COR-L47 (cell line): ENCODE results near the gene DZIP1.
"Not testable (repeated sequence)": the region's sequence is repeated elsewhere in the genome, so short reads cannot be mapped to it uniquely, and the experiment has no call there.

Experiments used
- DNase-seq: peaks from one replicate; lab custom pipeline; 2025; lab: John Stamatoyannopoulos, UW

DZIP1 gene

DNA sequence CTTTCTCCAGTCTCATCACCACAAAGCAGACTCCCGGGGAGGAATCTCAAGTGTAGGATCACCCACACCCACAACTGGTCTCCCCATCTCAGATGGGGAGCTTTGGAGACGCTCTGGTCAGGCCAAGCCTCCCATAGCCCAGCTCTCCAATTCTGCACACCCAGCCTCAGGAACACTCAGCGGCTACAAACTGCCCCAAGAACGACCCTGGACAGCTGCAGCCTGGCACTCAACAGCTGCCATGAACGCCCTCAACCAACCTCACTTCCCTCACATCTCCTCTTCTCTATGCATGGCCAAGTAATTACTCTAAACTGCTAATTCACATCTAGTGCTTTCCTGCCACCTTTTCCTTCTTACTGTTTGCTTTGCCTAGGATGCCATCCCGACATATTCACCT is 42.6 kb downstream of the DZIP1 start:
- DNase-seq = no peak

DNA sequence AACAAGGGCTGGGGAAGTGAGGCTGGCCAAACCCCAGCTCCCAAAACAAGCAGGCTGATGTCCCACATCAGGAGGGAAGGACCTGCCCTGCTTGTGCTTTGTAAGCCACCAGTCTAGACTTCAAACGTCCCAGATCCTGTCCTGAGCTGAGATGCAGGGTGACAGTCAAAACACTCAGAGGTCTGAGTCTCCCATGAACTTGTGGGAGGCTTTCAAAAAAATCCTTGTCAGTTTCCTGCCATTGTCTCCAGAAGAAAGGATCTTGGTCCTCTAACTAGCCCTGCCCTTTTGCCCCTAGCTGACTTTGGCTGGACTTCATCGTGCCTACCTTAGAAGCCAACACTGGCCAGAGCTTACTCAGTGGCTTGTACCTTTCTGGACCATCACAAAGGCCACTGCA is 43.3 kb downstream of the DZIP1 start:
- no peak for DNase-seq

DNA sequence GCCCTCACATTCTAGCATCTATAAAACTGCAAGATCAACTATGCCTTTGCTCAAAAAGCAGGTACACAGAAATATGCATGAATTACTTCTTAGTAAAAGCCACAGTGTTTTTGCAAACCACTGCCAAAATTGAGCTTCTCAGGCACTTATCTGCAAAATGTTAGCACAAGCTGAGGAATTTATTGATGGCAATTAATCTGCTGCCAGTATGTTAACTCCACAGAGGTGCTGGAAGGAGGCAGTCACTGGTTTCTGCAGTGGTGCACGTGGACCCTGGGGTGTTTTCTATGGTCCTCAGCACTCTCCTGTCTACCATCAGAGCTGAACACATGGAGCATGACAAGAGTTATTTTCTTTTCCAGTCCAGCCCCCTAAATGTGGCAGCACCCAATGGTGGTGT is 47.8 kb downstream of the DZIP1 start:
- no peak for DNase-seq

DNA sequence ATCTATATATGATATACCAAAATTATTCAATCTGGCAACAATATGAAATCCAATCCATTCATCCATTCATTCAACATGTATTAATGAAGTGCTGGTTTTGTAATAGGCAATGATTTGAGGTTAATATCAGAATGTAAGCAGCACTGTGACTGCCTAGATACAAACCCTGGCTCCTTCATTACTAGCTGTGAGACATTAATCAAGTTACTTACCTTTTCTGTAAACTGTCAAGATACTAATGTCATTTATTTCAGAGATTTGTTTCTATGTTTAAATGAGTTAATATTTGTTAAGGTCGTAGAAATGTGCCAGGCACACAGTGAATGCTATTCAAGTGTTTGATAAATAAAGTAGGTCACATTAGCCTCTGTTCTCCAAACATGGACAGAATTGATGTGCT is 51.0 kb downstream of the DZIP1 start:
- DNase-seq = no peak

DNA sequence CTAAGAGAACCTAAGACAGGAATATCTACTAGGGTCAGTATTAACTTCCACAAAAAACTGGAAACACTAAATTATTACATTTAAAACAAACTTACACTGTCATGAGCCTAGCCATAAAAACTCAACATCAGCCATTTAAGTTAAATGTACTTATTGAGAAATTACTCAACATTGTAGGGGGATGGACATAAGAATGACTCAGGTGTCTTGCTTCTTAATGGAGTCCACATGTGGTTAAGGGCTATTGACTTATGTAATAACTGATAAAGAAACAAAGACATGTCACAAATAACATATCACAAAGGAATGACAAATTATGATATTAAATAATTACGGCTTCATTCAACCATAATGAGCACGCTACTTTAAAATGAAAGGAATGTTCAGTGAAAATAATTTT is 55.8 kb downstream of the DZIP1 start:
- no peak for DNase-seq

DNA sequence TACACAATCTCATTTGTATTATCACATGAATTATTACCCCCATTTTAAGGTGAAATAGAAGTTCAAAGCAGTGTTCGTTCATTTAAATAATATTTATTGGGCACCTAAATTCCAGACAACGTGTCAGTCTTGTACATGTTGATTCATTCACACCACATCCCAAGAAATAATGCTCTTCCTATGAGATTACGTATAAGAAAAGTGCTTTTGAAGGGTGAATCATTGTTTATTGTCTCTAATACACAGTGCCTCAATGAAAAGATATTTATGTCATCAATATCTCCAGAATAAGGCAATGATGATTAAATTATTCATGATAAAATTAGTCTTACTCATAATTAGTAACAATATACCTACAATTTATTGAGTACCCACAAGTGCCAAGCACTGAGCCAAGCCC is 56.4 kb downstream of the DZIP1 start:
- no peak for DNase-seq

DNA sequence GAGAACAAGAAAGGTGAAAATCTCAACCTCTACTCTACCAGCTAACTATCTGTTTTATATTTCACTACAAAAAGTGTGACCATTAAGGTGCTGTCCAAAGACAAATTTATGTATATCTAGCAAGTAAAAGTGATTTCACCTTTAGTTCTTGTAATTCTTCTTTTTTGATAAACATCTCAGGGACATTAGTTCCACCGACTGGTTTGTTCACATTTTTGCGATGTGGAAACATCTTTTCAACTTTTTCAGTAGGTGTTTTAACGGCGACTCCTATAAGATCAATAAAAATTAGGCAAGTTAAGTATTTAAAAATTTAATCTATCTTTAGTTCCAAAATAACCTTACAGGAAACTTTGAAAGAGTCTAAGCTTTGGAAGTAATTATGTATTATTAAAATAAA is 58.6 kb downstream of the DZIP1 start:
- DNase-seq = no peak

DNA sequence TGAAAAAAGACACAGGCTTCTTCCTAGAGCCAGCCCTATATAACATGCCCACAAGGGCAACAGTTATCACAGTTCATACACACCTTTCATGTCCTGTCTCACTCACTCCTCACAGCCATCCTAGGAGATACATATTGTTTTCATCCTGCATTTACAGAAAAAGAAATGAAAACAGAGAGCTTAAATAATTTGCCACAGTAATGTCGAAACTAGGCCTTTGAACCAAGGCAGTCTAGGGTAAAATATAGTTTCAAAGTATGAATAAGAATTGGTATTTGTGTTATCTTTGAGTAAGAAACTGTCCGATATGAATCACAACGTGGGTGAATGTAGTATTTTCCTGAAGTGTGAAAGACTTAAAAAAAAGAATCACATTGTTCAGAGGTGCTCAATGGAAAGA is 65.2 kb downstream of the DZIP1 start:
- DNase-seq = no peak

DNA sequence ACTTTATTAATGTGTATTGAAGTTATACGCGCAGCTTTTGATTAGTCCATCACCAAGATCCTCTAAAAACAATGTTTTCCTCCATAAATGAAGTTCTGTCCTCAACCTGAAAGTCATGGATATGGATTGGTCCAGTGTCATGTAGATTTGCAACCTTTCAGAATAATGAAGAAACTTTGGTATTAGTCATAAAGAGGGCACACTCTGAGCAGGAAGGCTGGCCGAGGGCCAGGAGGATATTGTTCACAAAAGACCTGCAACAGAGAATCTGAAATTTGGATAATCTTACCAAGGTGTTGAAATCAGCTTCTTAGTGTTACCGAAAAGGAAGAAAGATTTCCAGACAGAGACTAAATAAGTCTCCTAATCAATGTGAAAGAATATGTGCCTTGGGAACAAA is 71.3 kb downstream of the DZIP1 start:
- DNase-seq = no peak

DNA sequence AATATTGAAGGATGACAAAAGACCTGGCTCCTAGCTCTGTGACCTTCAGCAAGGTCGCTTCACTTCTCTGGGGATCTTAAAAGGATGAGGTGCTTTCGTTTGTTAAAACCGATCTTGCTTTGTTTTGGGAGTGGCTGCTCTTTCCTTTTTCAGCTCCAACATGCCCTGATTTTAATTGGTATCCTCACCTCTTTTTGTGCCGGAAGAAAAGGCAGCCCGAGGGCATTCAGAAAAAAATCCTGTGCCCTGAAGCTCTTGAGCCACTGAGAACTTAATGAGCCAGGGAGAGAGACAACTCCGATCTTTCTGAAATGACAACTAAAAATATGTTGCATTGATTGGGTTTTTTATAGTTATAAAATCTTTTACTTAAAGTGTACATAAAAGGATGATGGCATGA is 72.6 kb downstream of the DZIP1 start:
- DNase-seq = no peak

DNA sequence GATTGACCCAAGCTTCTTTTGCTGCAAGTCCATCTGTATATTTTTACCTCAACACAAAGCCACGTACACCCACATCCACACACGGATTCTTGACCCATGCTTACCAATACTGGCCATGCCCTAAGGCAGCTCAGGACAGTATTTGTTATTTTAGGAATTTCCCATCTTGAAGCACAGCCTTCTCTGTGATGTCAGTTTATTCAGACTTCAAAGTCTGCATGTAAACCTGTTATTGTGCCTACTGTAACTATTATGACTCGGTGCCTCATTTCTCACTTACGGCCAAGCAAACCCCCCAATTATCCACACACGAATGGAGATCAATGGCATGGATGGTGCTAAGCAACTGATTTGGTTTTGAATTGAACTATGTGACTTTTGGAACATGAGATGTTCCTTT is 74.5 kb downstream of the DZIP1 start:
- DNase-seq = no peak

DNA sequence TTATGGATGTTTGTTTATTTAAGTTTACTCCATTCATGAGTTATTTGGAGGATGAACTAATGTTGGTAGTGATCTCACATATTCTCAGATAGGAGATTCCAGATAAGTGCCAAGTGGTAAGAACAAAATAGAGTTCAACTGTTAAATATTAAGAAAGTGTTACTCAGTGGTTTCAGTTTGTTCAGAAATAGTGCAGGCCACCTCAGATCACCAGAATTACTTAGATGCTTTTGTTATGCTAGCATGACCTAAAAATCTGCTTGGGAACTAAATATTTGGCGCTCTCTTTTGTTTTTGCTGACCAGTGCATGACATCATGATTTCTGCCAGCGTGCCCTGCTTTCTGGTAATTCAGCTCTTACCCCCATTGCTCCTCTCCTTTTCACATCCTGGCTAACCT is 76.4 kb downstream of the DZIP1 start:
- no peak for DNase-seq

DNA sequence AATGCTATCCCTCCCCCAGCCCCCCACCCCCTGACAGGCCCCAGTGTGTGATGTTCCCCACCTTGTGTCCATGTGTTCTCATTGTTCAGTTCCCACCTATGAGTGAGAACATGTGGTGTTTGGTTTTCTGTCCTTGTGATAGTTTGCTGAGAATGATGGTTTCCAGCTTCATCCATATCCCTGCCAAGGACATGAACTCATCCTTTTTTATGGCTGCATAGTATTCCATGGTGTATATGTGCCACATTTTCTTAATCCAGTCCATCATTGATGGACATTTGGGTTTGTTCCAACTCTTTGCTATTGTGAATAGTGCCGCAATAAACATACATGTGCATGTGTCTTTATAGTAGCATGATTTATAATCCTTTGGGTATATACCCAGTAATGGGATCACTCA is 78.7 kb downstream of the DZIP1 start:
- DNase-seq = not testable (repeated sequence)

DNA sequence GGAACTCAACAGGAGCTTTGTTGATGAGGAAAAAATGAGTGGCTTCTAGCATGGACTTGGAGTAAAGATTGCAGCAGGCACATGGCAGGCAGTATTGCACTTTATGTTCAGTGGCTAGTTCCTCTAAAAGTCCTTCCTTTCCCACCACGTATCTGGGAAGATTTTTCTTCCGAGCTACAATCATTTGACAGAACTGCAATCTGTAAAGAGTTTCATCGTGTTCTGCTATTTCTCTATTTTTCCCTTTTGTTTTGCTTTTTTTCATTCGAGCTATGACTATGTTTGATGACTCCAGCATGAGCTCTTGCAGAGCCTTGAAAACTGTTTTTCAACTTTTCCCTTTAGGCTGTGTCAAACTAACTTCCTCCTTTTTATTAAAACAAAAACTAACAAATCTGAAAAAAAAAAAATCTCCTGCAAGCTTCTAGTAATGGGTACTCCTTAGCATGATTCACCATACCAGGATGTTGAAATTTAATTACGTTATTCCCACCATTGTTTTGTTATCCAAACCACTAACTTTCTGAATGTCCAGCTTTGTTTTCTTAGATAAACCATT is 79.7 kb downstream of the DZIP1 start:
- no peak for DNase-seq

DNA sequence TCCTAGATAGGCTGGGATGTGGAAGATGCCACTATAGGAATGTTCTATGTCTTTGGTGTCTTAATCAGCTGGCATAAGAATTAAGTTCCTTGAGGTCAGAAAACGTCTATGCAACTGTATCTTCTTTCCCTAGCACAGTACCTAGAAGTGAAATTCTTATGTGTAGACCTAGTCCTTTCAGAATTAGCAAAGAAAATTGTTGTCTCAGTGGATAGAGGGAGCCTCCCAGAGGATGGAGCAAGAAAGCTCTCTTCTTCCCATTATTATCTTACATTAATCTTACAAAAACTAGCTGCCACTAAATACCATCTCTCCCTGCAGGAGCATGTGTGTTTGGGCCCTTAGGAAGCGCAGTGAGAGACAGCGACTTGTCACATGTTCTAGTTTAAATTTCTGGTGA is 80.4 kb downstream of the DZIP1 start:
- DNase-seq = no peak

DNA sequence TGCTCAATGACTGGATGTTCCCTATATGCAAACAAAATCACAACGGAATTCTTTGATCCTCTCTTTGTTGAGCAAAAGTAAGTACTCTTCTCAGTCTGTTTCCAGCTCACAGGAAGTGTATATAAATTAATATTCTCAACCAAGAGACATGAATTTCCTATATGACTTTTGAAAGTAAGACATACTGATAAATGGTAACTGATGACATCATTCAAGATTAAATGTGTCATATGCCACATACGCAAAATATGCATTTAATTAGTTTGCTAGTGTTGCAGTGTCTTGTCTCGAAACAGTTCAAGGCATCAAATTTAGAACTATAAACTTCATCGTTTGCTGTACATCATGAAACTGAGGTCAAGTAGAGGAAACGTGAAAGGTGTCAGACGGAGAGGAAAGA is 84.1 kb downstream of the DZIP1 start:
- DNase-seq = no peak

DNA sequence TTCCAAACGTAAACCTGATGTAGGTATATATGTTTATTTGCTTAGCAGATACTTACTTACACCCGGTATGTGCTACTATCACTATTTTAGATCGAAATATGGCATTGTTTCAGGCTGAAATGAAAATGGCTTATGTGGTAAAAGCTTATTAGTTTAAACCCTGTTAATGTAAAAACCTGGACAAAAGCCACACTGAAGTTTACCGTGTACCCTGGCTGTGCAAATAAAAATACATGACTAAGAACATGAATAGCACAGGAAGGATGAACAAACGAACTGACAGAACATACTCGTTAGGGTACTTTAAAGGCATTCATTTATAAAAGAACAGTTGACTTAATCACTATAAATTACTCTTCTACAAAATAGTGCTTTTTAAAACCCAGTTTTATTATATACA is 85.4 kb downstream of the DZIP1 start:
- no peak for DNase-seq

DNA sequence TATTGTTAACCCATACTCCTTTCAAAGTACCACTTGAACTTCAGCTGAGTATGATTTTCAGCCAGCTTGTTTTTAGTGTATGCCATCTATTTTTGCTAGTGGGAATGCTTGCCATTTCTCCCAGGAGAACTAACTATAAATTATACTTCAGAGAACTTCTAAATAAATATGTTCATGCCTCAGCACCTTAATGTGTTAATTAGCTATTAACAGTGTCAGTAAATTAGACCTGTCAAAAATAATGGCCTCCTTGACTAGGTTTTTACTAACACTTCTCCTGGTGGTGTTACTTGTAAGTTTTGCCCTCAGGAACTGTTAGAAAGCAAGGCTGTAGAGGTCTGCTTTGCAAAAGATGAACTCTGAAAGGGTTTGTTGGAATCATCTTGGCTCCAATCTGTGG is 87.5 kb downstream of the DZIP1 start:
- DNase-seq = no peak

DNA sequence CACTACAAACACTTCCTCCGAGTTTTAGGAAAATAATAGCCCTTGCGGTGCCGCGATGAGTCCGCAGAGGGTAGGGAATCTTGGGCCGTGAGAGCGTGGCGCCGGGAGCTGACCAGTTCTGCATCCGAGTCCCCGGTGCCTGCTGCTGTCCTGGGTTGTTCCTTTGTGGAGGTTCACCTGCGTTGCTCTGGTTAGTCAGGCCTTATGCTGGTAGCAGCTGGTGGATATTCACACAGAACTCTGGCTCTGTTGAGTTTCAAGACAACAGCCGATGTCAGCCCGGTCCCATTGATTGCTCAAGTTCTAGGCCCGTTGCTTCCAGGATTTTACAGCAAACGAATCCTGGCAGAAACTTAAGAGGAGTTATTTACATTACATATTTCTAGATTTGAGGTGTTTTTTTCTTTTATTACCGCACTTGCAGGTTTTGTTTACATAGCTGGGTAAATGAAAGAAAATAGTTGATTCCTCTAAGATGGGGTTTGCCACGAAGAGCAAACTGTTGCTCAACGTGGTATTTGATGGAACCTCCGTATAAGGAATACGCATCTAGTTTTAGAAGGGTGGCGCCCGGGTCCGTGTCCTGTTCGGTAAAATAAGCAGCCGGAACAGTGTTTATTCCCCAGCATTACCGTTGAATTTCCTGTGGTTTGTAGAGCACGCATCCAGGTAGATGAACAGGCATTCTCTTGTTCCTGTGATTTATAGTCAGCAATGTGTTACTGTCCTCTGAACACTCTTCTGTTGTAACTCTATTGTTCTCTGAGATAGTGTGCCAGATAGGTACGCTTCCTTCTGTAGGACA is 90.7 kb downstream of the DZIP1 start:
- DNase-seq = no peak

DNA sequence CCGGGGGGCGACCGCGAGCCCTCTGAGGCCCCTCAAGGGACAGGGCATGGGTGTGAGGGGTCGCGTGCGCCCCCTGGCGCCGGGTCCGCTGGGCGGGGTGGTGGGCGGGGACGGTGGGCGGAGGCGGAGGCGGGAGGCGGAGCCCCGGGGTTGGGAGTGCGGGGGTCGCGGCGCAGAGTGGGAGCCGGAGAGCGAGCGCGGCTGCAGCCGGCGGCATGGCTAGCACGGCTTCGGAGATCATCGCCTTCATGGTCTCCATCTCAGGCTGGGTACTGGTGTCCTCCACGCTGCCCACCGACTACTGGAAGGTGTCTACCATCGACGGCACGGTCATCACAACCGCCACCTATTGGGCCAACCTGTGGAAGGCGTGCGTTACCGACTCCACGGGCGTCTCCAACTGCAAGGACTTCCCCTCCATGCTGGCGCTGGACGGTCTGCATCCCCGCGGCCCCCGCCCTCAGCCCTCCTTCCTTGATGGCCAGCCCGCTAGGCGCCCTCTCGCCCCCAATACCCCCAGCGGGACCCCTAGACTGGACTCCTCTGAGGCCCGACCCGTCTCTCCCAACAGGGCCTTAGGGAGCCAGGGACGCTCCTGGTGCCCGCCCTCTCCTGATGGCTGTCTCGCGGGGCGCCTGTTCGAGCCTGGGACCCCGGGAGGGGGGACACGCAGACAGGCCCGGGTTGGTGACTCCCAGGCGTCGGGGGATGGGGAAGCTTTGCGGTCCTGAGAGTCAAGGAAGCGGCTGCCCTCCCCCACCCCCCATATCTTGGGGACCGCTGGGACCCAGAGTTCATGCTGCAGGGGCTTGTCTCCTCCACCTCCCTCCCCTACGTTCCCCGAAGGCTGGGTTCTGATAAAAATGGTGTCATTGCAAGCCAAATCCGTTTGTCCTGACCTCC is 91.7 kb downstream of the DZIP1 start, which contains the start of gene CLDN10:
Gene CLDN10, plus strand, starts transcription at position 182 of the 903 bp plus-strand sequence. Its CDS starts 34 bp downstream, at position 216.
- DNase-seq = no peak

DNA sequence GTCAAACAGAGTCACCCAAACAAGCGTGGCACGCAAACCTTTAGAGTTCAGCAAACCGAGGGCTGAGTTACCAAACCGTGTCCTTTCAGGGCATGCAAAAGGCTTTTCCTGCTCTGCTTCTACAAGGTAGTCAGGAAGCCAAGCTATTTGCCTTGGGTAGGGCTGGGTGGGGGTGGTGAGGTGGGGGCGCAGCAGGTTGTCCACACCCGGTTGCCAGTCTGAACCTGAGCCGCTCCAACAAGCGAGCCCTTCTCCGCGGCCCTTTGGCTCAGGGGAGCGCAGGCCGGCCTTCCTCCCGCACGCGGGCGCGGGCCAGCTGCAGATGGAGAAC is 92.3 kb downstream of the DZIP1 start:
- DNase-seq = no peak

DNA sequence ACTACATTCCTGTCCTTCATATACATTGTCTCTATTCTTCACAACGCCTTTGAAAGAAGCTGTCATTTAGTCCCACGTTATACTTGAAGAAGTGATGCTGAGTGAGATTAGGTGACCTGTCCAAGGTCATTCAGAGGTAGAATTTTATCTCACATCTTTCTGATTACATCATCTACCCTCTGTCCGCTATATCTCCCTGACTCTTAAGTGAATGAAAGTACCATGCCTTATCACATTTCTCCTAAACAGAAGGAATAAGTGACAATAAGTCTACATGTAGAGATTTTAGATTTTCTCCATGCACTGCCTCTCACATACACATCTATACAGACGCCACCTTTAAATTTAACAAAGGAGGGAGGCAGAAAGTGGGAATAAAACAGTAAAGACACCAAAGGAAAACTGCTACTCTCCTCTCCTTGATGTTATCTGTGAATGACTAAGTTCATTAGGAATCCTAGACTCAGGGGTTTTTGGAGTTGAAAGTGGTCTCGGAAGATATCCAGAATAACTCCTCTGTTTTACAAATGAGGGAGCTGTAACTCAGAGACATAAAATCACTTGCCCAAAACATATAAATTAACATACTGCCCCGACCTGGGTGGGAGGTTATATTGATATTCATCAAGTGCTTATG is 96.9 kb downstream of the DZIP1 start:
- no peak for DNase-seq

DNA sequence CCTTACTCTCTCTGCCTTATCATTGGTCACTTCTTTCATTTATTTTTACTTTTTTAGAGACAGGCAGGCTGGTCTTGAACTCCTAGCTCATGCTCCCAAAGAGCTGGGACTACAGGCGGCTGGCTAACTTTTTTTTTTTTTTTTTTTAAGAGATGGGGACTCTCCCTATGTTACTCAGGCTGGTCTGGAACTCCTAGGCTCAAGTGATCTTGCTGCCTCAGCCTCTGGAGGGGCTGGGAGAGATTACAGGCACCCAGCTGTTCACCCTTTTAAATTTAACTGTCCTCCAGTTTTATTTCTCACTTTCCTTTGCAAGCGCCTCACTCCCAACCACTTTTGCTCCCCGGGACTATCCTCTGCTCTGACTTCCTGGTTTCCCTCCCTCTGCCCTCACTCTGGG is 97.6 kb downstream of the DZIP1 start:
- DNase-seq = no peak
